HG03442 (cell line): ENCODE data around the gene ADAMTS6.
"Not testable (repeated sequence)": the region's sequence is repeated elsewhere in the genome, so short reads cannot be mapped to it uniquely, and the experiment has no call there.

Experiments
- ATAC-seq: cut with Tn5 transposase; IDR thresholded peaks from one replicate; pipeline ENCODE4 v1.9.1; 2021; ENCODE audit warnings: mild to moderate bottlenecking, moderate library complexity; ENCODE audit not compliant: unreplicated experiment

ADAMTS6 gene

DNA sequence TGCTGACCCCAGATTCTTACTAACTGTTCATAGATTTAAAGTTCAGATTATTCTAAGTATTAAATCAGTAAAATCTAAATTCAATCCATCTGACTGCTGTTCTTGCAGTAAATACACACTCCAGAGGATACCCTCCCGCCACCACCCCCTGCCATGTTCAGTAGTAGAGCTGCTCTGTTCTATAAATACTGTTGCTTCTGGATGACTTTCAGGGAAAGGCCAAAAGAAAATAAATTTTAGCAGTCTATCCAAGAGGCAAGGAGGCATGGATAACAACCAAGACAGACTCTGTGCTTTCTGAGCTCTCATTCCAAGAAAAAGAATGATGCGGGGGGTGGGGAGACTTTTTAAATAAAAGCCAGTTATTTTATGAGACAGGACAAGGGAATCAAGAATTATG, 115.1 kb downstream of the ADAMTS6 start:
- ATAC-seq: no peak

DNA sequence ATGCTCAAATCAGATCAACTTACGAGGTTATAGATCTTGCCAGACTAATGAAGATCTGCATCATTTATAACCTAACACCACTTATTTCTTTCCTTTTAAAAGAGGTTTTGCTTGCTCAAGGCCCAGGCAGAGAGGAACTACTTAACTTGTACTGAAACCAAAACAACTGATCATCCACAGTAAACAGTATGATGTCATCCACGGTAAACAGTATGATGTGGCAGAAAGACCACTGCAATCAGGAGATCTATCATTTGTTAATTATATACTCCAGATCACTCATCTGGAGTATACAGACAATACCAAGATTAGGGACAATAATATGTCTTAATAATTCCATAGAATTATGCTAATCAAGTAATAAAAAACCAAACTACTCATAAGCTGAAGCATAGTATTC, 116.8 kb downstream of the ADAMTS6 start:
- no peak for ATAC-seq

DNA sequence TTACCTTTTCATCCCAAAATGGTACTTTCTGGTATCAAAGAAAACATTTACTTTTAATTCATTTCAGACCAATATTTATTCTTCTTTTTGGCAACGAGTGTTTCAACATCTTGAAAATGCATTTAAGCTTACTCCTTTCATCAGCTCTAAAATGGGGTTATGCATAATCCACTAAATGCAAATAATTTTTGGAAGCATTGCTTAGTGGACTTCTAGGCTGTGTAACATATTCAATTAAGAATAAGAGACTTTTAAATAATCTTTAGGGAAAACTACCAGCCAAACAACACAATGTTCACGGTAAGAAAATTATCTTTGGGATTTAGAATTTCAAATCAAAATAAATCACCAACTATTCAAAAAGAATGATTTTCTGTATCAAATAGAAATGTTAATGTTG, 118.2 kb downstream of the ADAMTS6 start:
- ATAC-seq: no peak

DNA sequence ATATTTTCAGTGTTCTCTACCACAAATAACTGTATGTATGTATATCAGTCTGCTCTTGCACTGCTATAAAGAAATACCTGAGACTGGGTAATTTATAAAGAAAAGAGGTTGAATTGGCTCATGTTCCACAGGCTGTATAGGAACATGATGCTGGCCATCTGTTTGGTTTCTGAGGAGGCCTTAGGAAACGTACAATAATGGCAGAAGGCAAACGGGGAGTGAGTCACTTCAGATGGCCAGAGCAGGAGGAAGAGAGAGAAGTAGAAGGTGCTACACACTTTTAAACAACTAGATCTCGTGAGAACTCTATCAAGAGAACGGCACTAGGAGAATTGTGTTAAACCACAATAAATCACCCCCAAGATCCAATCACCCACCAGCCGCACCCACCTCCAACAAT, 121.7 kb downstream of the ADAMTS6 start:
- no peak for ATAC-seq

DNA sequence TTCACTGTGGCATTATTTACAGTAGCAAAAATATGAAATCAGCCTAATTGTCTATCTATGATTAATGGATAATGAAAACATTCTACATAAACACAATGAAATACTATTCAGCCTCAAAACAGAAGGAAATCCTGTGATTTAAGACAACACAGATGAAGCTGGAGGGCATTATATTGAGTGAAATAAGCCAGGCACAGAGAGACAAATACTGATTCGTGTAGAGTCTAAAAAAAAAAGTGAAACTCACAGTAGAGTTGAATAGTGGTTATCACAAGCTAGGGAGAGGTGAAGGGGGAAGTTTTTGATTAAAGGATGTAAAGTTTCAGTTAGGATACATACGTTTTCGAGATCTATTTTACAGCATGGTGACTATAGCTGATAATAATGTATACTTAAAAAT, 122.2 kb downstream of the ADAMTS6 start:
- ATAC-seq: no peak

DNA sequence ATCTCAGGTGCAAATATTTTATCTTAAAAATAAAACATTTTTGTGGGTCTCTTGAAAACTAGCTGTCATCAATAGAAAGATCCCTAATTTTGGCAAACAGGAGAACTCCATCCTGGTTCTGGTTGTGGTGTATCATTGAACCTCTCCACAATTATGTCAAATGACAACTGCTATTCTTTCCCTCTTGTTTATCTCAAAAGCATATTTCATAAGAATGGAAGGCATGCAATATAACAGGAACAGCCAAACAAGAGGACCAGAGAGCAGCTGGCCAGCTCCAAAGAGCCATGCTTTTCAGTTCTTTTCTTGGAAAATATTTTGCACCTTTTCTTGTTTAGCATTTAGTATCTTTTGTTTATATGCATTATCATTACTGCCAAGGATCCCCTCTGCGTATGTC, 125.4 kb downstream of the ADAMTS6 start:
- ATAC-seq: no peak

DNA sequence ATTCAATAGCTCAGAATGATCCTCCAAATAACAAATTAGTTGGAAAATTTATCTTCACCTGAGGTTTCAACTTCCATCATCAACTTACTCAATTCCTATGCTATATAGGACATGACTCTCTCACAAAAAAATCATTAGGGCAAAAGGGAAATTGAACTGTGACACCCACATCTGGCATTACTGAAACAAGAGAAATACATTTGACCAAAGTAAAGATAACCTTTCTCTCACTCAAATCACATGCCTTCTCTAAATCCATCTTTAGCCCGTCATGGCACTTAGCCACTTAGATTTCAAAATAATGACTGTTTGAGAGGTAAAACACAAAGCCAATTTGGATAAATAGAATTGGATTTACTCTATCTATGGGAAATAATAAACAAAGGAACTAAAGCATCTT, 126.4 kb downstream of the ADAMTS6 start:
- no peak for ATAC-seq

DNA sequence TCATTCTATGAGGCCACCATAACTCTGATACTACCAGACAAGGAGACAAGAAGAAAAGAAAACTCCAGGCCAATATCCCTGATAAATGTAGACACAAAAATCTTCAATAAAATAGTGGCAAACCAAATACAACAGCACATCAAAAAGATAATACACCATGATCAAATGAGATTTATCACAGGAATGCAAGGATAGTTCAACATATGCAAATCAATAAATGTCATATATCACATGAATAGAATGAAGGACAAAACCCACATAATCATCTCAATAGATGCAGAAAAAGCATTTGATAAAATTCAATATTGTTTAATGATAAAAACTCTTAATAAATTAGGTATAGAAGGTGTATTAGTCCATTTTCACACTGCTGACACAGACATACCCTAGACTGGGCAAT, 139.9 kb downstream of the ADAMTS6 start:
- no peak for ATAC-seq

DNA sequence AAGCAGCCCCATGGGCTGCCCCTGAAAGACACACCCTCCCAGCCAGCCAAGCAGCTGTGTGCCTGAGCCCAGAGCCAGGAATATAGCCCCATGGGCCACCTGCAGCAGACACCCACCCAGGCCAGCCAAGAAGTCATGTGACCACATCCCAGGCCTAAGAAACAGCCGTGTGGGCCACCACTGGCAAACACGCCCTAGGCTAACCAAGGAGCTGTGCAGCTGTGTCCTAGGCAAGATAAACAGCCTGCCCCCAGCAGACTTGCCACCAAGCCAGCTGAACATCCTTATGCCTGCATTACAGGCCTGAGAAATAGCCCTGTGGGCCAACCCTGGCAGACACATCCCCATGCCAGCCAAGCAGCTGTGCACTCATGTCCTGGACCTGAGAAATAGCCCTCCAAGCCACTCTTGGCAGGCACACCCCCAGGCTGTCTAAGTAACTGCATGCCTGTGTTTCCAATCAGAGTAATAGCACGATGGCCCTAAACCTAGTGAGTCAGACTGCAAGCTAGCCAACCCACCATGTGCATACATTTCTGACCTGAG, 143.0 kb downstream of the ADAMTS6 start:
- ATAC-seq: no peak

DNA sequence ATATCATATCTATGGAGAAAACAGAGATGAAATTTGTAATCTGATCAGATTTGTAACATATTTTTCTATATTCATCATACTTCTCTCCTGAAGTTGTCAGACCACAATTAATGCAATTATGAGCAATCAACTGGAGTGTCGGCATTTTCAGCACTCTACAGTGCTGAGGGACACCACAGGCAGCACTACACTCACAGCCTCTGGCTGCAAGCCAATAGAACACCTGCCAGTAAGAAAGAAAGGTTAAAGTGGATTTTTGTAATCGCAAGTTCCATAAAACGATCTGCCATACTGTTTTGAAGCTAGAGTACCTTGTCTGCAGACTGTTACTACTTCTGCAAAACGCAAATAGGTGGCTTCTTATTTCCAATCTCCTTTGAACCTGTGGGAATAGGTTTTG, 147.6 kb downstream of the ADAMTS6 start:
- no peak for ATAC-seq

DNA sequence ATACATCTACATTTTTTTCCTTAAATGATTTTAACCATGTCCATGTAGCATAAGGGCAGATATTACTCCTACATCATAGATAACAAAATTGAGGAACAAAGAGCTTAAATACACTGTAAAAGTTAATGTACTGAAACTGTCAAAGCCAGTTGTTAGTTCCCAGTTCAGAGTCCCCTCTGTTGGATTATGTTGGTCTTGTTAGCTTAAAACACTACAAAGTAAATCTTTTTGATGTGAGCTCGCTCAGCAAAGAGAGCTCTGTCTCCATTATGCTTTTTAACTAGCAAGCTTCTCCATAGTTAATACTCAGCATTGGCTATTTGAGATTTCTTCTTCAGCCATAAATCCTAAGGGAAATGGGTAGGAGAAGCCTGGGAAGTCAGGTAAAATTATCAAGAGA, 149.1 kb downstream of the ADAMTS6 start:
- no peak for ATAC-seq

DNA sequence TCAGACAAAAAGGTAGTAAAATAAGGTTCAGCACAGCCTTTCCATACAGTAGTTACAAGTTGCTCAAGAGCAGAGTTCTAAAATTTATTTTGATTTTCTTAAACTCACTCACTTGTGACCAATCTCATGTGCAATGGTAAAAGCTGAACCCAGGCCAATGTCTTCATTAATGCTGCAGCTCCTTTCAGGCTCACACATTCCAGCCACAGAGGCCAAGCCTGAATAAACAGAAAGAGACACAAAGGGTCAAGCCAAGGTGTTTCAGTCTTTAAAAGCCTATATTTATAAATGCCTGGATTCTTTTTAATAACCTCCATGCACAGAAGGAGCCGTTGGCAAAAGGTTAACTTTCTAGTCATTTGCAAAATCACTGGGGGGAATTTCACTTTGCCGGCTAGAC, 152.5 kb downstream of the ADAMTS6 start:
- no peak for ATAC-seq

DNA sequence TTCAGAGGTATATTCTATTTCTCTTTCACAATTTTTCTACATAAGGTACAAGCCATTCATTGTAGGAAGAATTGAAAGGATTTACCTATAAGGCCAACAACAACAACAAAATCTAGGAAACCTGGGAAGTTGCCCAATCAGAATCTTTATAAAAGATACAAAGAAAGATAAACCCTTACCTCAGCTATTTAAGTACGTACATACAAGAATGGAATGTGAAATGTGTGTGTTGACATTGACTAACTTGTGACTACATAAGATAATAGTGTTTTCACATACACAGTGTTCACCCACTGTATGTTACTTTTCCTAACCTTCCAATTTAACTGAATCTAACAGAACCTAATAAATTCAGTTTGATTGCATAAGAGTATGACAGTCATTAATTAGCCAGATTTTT, 154.1 kb downstream of the ADAMTS6 start:
- no peak for ATAC-seq

DNA sequence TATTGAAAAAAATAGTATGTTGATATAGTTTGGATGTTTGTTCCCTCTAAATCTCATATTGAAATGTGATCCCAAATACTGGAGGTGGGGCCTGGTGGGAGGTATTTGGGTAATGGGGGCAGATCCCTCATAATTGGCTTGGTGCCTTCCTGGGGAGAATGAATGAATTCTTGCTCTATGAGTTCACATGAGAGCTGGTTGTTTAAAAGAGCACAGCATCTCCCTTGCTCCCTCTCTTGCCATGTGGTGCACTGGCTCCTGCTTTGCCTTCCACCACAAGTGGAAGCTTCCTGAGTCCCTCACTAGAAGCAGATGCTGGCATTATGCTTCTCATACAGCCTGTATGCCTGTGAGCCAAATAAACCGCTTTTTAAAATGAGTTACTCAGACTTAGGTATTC, 154.8 kb downstream of the ADAMTS6 start:
- no peak for ATAC-seq

DNA sequence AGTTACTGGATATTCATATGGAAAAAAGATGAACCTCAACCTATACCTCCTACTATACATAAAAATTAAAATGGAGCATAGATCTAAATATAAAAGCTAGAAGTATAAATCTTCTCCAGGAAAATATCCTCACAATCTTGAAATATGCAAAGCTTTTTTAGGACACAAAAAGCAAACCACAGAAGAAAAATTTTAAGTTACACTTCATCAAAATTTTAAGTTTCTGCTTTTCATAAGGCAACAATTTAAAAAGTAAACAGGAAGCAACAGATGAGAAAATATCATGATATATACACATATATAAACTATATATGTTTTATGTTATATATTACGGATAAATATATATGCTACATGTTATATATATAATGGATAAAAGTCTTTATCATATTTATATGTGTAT, 157.5 kb downstream of the ADAMTS6 start:
- ATAC-seq: no peak

DNA sequence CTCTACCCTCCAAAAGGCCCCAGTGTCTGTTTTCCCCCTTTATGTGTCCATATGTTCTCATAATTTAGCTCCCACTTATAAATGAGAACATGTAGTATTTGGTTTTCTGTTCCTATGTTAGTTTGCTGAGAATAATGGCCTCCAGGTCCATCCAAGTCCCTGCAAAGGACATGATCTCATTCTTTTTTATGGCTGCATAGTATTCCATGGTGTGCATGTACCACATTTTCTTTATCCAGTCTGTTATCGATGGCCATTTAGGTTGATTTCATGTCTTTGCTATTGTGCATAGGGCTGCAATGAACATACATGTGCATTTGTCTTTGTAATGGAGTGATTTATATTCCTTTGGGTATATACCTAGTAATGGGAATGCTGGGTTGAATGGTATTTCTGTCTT, 161.0 kb downstream of the ADAMTS6 start:
- not testable (repeated sequence) for ATAC-seq

DNA sequence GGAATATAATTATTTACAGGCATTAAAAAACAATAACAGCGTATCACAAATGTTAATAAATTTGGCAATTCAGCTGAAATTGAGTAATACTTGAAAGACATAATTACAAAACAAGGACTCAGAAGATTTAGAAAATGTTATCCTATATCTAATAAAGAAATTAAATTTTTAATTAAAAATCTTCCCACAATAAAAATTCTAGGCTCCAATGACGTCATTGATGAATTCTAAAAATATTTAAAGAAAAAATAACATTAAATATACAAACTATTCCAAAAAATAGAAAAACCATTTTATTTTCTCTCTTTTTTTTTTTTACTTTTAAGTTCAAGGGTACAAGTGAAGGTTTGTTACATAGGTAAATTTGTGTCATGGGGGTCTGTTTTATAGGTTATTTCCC, 161.5 kb downstream of the ADAMTS6 start:
- ATAC-seq: no peak

DNA sequence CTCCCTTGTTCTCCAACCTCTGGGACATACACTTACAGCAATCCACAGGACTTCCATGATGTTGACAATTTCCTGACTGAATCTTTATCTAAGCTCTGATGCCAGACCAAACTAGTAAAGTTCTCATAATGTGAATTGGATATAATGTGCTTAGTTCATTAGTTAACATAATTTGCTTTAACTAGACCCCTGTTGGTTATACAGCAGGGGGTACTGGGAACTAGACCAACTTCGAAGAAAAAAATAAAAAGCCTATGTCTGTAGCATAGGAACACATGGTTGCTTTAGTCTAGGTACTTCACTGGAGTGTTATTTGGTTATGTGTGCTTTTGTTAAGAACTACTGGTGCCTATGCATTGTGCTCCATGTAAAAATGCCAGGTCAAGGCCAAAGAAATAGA, 173.8 kb downstream of the ADAMTS6 start:
- no peak for ATAC-seq

DNA sequence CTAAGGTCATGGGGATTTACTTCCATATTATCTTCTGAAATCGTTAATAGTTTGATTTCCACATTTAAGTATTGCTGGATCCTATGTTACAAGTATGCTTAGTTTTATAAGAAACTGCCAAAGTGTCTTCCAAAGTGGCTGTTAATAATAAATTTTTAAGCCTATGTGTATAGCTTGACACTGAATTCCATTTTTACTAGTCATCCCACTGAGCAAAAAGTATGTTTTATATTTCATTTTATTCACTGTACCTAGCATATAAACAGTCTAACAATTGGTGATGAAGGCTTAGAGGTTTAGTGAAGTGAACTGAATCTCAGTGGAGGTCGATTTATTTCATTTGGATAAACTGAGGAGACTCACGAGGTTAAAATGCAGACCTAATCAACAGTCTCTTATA, 174.6 kb downstream of the ADAMTS6 start:
- ATAC-seq: no peak

DNA sequence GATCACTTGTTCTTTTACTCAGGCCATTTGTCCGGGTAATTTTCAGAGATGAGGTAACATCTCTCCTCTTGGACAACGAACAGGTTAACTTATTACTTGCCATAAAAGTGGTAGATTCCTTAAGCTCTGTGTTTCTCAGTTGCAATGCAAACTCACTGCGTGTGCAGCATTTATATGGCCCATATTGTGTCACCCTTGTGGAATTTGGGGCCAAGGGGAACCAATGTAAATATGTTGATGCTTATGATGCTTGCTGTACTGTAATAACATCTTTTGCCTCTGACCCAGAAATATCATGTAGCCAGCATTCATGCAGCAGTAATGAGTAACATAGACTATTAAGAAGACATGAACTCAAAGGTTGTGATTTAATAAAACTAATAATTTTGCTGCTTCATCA, 175.8 kb downstream of the ADAMTS6 start:
- ATAC-seq: no peak

DNA sequence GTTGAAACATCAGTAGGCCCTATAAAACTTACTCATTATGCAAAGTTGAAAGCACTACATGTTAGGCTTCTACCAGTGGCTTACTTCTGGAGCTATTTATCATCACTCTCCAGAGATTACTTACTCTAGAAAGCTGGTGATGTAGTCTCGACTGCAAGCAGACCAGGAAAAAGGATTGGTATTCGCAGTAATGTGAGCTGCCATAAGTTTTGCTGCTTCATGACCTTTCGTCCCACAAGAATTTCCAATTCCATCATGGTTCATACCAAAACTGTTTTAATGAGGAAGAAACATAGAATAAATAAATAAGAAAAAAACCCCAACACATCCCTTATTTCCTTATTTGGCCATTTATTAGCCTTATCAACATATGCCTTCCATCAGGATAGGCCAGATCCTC, 181.9 kb downstream of the ADAMTS6 start:
- ATAC-seq: no peak

DNA sequence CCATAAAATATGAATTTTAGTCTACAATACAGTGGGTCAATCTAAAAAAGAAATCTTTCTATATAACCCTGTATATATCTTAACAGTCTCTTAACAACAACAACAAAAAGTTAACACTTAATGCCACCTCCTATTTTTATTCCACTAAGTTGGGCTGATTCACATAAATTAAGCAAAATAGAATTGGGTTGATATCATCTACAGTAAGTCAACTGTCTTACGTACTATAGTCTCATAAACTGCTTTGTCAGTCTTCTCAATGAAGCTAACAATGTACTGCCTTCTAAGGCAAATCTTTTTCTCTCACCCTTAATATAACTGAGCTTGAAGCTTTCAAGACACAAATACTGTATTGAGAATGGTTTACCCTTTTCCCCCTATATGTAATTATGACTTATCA, 185.7 kb downstream of the ADAMTS6 start:
- no peak for ATAC-seq

DNA sequence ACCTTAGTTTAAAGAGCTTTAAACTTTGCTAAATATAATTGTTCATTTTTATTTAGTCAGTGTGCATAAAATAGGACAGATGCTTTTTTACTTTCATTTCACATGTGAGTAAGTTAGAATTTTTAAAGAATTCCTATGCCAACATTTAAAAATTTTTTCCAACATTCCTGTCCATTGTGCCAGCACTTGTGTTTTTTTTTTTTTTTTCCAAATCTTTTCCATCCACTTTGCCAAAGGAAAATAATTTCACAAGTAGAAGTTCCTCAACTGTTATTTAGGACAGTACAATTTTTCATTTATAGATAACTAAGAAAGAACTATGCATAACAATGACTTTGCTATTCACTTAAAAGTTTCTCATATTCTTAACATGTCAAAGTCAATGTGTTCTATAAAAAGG, 189.5 kb downstream of the ADAMTS6 start:
- ATAC-seq: no peak

DNA sequence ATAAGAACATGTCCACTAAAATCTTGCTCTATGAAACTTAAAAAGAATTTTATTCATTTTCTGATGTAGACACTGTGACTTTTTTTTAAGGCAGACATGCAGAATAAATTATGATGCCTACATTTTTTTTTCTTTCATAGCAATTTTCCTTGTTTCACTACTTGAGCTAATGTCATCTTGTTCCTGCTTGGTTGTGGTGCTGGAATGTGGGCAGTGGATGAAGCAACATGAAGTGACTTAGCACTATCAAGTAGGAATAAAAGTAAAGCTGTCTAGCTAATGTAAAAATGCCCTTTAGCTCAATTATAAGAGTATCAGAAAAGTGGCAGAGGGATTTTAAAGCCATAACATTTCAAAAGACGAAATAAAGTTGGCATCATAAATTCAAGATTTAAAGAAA, 191.0 kb downstream of the ADAMTS6 start:
- ATAC-seq: no peak
